Suprapubic skin (tissue), 3 donors: ENCODE results near the gene DGKQ.

Experiments used
- CTCF ChIP-seq, 2 donors: fragments of 200-600 bp in 1 of 2; fragments of 450-650 bp in 1 of 2; sonication (generic) in 1 of 2; IDR thresholded peaks; one replicate each; pipeline ENCODE4 v1.5.1; 2016 to 2019; ENCODE audit warnings: antibody characterized with exemption in 2 of 2, mild to moderate bottlenecking in 1 of 2, moderate library complexity in 1 of 2
- EP300 ChIP-seq: sonication (generic); formaldehyde crosslinking; IDR thresholded peaks from one replicate; pipeline ENCODE4 v1.6.1; 2017; ENCODE audit warnings: antibody characterized with exemption

- TF ChIP-seq CTCF (IDR thresholded peaks at IDR 0.05) (no peak), EP300 (no peak)
Observed at GRCh38 chr4:999882-1000425, 26.6 kb upstream of the DGKQ start.
